ENCODE data around the gene SMAD5.

The SMAD5 gene

DNA sequence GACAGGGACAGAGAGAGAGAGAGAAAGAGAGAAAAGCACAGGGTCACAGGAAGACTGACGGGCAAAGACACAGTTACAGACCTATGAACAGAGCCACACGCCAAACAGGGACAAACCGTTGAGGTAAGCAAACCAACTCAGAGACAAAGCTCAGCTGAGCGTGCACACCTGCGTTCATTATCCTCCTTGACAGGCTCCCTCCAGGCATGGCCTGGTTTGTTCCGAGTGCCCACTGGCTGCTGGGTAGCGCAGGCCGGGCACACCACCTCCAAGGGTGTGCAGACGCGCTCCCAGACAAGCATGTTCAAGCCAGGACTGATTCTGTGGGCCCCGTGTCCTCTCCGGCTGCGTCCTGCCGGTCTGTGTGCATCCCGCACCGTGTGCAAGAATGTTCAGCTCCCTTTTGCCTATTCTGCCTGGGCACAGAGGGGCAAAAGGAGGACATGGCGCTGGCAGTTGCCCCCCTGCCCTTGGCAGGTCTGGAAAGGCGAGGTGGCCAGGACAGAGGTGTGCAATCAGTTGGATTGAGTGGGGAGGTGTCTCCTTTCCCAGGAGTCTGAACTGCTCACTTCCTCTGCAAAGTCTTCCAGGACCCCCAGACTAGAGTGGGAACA is 60.8 kb downstream of the SMAD5 start:
- DNase-seq (ENCODE audit: low read depth) = no peak
- no peak for TF ChIP-seq CTCF (IDR thresholded peaks at IDR 0.05; ENCODE audit: low read length, missing control alignments)
- no peak overlapping the region for H3K4me3 ChIP-seq (replicated peaks; ENCODE audit: low read depth, low read length)

GRCh38 chr5:136194576-136194975 is 61.9 kb downstream of the SMAD5 start:
- DNase-seq (ENCODE audit: low read depth) = no peak
- TF ChIP-seq CTCF (IDR thresholded peaks at IDR 0.05; ENCODE audit: low read length, missing control alignments) = no peak
- H3K4me3 ChIP-seq (replicated peaks; ENCODE audit: low read depth, low read length) = no peak overlapping the region

GRCh38 chr5:136195971-136196820 is 63.6 kb downstream of the SMAD5 start:
- TF ChIP-seq CTCF (IDR thresholded peaks at IDR 0.05; ENCODE audit: low read length, missing control alignments) = no peak
- no peak for DNase-seq (ENCODE audit: low read depth)
- no peak overlapping the region for H3K4me3 ChIP-seq (replicated peaks; ENCODE audit: low read depth, low read length)

DNA sequence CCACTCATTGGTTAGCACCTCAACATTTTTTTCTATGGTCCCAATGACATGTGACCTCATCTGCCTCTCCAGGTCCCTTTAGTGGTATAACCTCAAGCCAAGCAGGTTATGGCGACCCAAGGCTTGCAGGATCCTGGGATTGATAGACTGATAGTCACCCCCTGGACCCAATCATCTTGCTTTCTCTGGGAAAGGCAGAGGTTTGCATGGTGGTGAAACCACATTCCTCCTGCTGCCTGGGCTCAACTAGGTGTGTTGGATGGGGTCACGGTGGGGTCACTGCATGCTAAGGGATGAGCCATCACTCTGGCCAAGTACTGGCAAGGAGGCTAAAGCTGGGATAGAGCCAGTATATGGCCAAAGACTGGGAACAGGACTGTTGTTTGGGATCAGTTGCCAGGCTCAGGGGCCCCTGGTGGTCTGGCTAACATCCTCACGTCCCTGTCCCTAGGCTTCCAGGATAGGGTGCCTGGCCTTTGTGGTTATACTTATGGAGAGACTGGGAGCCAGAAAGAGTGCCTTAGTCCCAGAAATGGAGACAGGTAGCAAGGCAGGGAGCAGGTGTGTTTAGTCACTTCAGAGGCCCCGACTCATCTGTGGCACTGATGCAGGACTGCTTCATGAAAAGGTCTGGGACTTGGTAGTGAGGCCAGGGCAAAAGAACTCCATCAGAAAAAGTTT is 65.0 kb downstream of the SMAD5 start:
- DNase-seq (ENCODE audit: low read depth) = no peak
- no peak overlapping the region for H3K4me3 ChIP-seq (replicated peaks; ENCODE audit: low read depth, low read length)
- TF ChIP-seq CTCF (IDR thresholded peaks at IDR 0.05; ENCODE audit: low read length, missing control alignments) = no peak

DNA sequence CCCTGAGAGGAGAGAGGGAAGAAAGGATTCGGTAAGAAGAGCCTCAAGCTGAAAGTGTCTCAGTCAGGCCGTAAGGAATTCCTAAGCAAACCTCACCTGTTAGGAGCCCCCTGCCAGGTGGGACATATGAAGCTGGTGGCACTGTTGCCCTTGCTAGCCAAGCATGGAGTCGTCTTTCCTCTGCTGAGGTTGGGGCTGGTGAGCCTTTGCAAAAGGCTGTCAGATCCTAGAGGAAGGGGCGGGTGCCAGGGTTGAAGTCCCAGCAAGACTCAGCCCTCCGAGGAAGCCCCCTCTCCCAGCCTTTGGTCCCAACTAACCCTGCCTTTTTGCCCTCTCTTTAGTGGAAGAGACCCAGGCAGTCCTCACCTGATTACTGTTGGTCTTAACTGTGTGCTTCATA is 65.8 kb downstream of the SMAD5 start:
- TF ChIP-seq CTCF (IDR thresholded peaks at IDR 0.05; ENCODE audit: low read length, missing control alignments) = no peak
- H3K4me3 ChIP-seq (replicated peaks; ENCODE audit: low read depth, low read length) = no peak overlapping the region
- no peak for DNase-seq (ENCODE audit: low read depth)

- no peak for TF ChIP-seq CTCF (IDR thresholded peaks at IDR 0.05; ENCODE audit: low read length, missing control alignments)
- no peak overlapping the region for H3K4me3 ChIP-seq (replicated peaks; ENCODE audit: low read depth, low read length)
- no peak for DNase-seq (ENCODE audit: low read depth)
These were observed 66.8 kb downstream of the SMAD5 start for GRCh38 chr5:136199408-136199807.
